ENCODE measurements around the gene CLEC2A.

Gene CLEC2A

GRCh38 chr12:9864913-9865675 is 67.1 kb downstream of the CLEC2A start:
- 100% methylated on average over 1 of the region's 4 CpGs for WGBS
- no peak overlapping the region for H2BK15ac ChIP-seq (ENCODE audit: low read depth, poor library complexity, severe bottlenecking)
- H3K4me1 ChIP-seq (ENCODE audit: control insufficient read depth, insufficient read depth, low read depth, low read length): no peaks in the 10 kb centered on the region
- no peak overlapping the region for H3K27ac ChIP-seq (ENCODE audit: low read length, poor library complexity, severe bottlenecking)
- H3K4ac ChIP-seq (ENCODE audit: low read depth in 1 of 2, low read length in 2 of 2): no peak overlapping the region
- DNase-seq: peak; percentile 19
- H4K8ac ChIP-seq (ENCODE audit: low read length): no peak overlapping the region
- peak overlapping the region in 1 of 2 experiments; percentile 85 for H3K4me3 ChIP-seq (ENCODE audit: insufficient read depth in 1 of 2, low read depth in 1 of 2, low read length in 2 of 2)
- no peak overlapping the region for H2BK5ac ChIP-seq (ENCODE audit: low read depth, low read length, poor library complexity, severe bottlenecking)
- H3K23ac ChIP-seq (ENCODE audit: low read length in 2 of 2): no peak overlapping the region
- H3K14ac ChIP-seq (ENCODE audit: low read length in 2 of 2): no peak overlapping the region
- no peak overlapping the region for H3K18ac ChIP-seq (ENCODE audit: low read depth in 1 of 2, low read length in 2 of 2)
- peaks cover 0 to 10% of the 10 kb centered on the region in 2 experiments for H3K36me3 ChIP-seq (ENCODE audit: control insufficient read depth in 1 of 2, insufficient read depth in 2 of 2, low read depth in 1 of 2, low read length in 2 of 2)
- peaks cover 7% of the 10 kb centered on the region for H3K9me3 ChIP-seq (ENCODE audit: control insufficient read depth, low read length)
- no peak overlapping the region for H2BK120ac ChIP-seq (ENCODE audit: low read depth, low read length)
- H4K91ac ChIP-seq (ENCODE audit: low read length): no peak overlapping the region
- H2AK5ac ChIP-seq (ENCODE audit: low read length, severe bottlenecking): no peak overlapping the region
- H2BK12ac ChIP-seq (ENCODE audit: low read length in 2 of 2): no peak overlapping the region
- peak overlapping the region; percentile 95 for H3K9ac ChIP-seq (ENCODE audit: low read length)
- H3K27me3 ChIP-seq (ENCODE audit: control insufficient read depth in 1 of 2, insufficient read depth in 1 of 2, low read length in 2 of 2): no peaks in the 10 kb centered on the region
- no peak overlapping the region for H3K4me2 ChIP-seq (ENCODE audit: low read length, poor library complexity, severe bottlenecking)
- H2AFZ ChIP-seq (ENCODE audit: low read depth, low read length): no peak overlapping the region
- H3K79me1 ChIP-seq (replicated peaks; ENCODE audit: low read length, poor library complexity, severe bottlenecking): no peaks in the 10 kb centered on the region
